HFFc6 (cell line): ENCODE data around the gene GRB10. TPM values are rescaled to one million over a fixed set of nuclear protein-coding genes. Genes with fewer than 3 reads are reported as not detected.
"Not testable (repeated sequence)": the region's sequence is repeated elsewhere in the genome, so short reads cannot be mapped to it uniquely, and the experiment has no call there.

ENCODE experiments used
- DNase-seq: peaks from one replicate; pipeline ENCODE4 v3.0.0-alpha.2; 2018
- H3K27ac Mint-ChIP-seq: 2 replicates; pipeline ENCODE4 v1.8.0; 2020; ENCODE audit warnings: mild to moderate bottlenecking, mixed read lengths
- H3K27me3 Mint-ChIP-seq: 2 replicates; pipeline ENCODE4 v1.8.0; 2021; ENCODE audit warnings: mild to moderate bottlenecking, moderate library complexity, mixed read lengths; ENCODE audit not compliant: insufficient read depth
- H3K36me3 Mint-ChIP-seq: 2 replicates; pipeline ENCODE4 v1.8.0; 2021; ENCODE audit warnings: low read depth, mixed read lengths
- H3K4me1 Mint-ChIP-seq: 2 replicates; pipeline ENCODE4 v1.8.0; 2020; ENCODE audit warnings: low read depth, mixed read lengths
- H3K4me3 Mint-ChIP-seq: 2 replicates; pipeline ENCODE4 v1.8.0; 2020; ENCODE audit warnings: mild to moderate bottlenecking, moderate library complexity, mixed read lengths
- H3K9me3 Mint-ChIP-seq: 2 replicates; pipeline ENCODE4 v1.8.0; 2020; ENCODE audit warnings: mild to moderate bottlenecking, mixed read lengths
- total RNA-seq, 6 experiments: library from RNA; stranded (reverse); fragmentation: NEBNext Ultra II Directional; extraction: Animal tissue kit (Norgen Biotek cat#: 25700); gene quantifications; 2 replicates in 1 of 6; 3 replicates in 5 of 6; pipeline ENCODE4 v1.2.3, GENCODE V29; 2021
- TF ChIP-seq, protein P1 (sequence below): fragments of 200-600 bp; sonication (generic); IDR thresholded peaks from 2 replicates; pipeline ENCODE4 v1.5.0; 2021; ENCODE audit warnings: antibody characterized with exemption, mild to moderate bottlenecking

The GRB10 gene
- total RNA-seq, 6 experiments from 2014 or later: 13.6 to 17.8 (median 14.8) TPM

DNA sequence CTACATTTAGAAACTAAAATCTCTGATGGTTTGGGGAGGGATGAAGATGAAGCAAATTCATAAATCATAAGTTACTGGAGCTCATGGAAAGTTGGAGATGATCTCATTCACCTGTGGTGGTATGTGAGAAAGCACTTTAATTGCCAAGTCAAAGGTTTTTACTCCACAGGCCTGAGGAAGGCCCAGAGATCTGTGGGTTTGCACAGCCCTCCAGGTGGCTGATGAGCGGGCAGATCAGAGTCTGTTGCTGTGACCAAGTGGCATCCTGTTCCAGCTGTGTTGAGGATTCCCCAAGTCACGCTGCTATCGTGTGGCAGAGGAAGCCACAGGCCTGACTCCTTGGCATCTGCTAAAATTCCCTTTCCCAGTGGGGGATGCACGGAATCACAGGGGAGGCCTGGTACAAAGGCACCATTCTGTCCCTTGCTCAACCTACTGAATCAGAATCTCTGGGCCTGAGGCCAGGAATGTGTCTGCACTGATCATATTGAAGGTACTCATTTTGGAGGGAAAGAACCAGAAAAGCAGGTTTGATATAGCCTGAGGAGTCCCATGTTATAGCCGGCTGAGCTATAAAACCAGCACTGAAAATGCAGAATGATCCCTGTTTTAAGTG, 197.8 kb downstream of the GRB10 start:
- TF ChIP-seq, protein P1, sequence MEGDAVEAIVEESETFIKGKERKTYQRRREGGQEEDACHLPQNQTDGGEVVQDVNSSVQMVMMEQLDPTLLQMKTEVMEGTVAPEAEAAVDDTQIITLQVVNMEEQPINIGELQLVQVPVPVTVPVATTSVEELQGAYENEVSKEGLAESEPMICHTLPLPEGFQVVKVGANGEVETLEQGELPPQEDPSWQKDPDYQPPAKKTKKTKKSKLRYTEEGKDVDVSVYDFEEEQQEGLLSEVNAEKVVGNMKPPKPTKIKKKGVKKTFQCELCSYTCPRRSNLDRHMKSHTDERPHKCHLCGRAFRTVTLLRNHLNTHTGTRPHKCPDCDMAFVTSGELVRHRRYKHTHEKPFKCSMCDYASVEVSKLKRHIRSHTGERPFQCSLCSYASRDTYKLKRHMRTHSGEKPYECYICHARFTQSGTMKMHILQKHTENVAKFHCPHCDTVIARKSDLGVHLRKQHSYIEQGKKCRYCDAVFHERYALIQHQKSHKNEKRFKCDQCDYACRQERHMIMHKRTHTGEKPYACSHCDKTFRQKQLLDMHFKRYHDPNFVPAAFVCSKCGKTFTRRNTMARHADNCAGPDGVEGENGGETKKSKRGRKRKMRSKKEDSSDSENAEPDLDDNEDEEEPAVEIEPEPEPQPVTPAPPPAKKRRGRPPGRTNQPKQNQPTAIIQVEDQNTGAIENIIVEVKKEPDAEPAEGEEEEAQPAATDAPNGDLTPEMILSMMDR: no peak
- no peak for DNase-seq
- Mint-ChIP-seq H3K4me3 (no peak overlapping the region), H3K36me3 (peaks cover 9% of the 10 kb centered on the region; the same call in 1 of the 2 replicates), H3K9me3 (peaks cover 20% of the 10 kb centered on the region), H3K4me1 (no peaks in the 10 kb centered on the region), H3K27ac (no peak overlapping the region), H3K27me3 (peaks cover 12% of the 10 kb centered on the region)

- peaks cover 9% of the 10 kb centered on the region; the same call in 1 of the 2 replicates for H3K36me3 Mint-ChIP-seq
- H3K27ac Mint-ChIP-seq: no peak overlapping the region
- no peak for DNase-seq
- TF ChIP-seq, protein P1: no peak
- no peak overlapping the region for H3K4me3 Mint-ChIP-seq
- peaks cover 10% of the 10 kb centered on the region for H3K27me3 Mint-ChIP-seq
- no peaks in the 10 kb centered on the region for H3K4me1 Mint-ChIP-seq
- peaks cover 20% of the 10 kb centered on the region for H3K9me3 Mint-ChIP-seq
Measured at GRCh38 chr7:50584386-50584785, 198.3 kb downstream of the GRB10 start.

DNA sequence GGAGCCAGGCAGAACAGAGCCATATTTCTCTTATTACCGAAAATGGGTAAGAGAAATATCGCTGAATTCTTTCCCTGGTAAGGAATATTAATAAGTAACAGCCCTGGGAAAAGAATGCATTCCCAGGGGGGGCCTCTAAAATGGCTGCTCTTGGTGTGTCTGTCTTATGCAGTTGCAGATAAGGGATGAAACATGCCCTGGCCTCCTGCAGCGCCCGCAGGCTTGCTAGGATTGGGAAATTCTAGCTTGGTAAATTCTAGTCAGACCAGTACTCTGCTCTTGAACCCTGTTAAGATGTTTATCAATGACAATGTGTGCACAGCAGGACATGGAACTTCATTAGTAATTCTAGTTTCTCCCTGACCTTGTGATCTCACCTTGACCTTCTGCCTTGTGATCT, 199.4 kb downstream of the GRB10 start:
- Mint-ChIP-seq H3K9me3 (peaks cover 20% of the 10 kb centered on the region), H3K27me3 (peaks cover 18% of the 10 kb centered on the region)
- not testable (repeated sequence) for H3K36me3 Mint-ChIP-seq, H3K27ac Mint-ChIP-seq, DNase-seq, H3K4me1 Mint-ChIP-seq, H3K4me3 Mint-ChIP-seq

DNA sequence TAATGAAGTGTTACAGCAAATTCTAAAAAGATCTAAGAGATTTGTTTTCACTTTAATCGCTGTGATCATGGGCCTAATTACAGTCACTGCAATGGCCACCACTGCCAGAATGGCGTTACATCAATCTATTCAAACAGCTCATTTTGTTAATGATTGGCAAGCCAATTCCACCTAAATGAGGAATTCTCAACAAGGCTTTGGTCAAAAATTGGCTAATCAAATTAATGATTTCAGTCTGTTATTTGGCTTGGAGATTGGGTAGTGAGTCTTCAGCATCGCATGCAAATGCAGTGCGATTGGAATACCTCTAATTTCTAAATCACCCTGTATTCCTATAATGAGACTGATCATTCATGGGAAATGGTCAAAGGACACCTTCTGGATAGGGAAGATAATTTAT, 200.4 kb downstream of the GRB10 start:
- not testable (repeated sequence) for H3K4me1 Mint-ChIP-seq, DNase-seq, H3K27ac Mint-ChIP-seq, H3K4me3 Mint-ChIP-seq, H3K36me3 Mint-ChIP-seq
- H3K9me3 Mint-ChIP-seq: peaks cover 20% of the 10 kb centered on the region
- peaks cover 24% of the 10 kb centered on the region for H3K27me3 Mint-ChIP-seq

GRCh38 chr7:50580666-50581065, 202.0 kb downstream of the GRB10 start:
- not testable (repeated sequence) for H3K4me1 Mint-ChIP-seq, H3K36me3 Mint-ChIP-seq, DNase-seq, H3K4me3 Mint-ChIP-seq, H3K27ac Mint-ChIP-seq
- peaks cover 20% of the 10 kb centered on the region for H3K9me3 Mint-ChIP-seq
- H3K27me3 Mint-ChIP-seq: peaks cover 25% of the 10 kb centered on the region

DNA sequence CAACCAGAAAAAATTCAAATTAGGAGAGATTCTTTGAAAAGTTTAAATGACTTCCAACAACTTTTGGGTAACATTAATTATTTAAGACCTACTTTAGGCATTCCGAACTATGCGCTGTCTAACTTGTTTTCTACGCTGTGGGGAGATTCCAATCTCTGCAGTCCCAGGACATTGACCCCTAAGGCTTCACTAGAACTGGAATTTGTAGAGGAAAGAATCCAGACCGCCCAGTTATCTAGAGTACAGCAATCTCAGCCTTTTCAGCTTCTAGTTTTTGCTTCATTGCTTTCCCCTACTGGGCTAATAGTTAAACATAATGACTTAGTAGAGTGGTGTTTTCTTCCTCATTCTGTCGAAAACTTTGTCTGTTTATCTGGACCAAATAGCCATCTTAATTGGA, 202.6 kb downstream of the GRB10 start:
- TF ChIP-seq, protein P1: no peak
- no peak for DNase-seq
- H3K27me3 Mint-ChIP-seq: peaks cover 23% of the 10 kb centered on the region
- H3K27ac Mint-ChIP-seq: no peak overlapping the region
- peaks cover 9% of the 10 kb centered on the region; the same call in 1 of the 2 replicates for H3K36me3 Mint-ChIP-seq
- peaks cover 20% of the 10 kb centered on the region for H3K9me3 Mint-ChIP-seq
- no peaks in the 10 kb centered on the region for H3K4me1 Mint-ChIP-seq
- no peak overlapping the region for H3K4me3 Mint-ChIP-seq

- H3K4me1 Mint-ChIP-seq, DNase-seq, H3K4me3 Mint-ChIP-seq, H3K9me3 Mint-ChIP-seq, H3K27ac Mint-ChIP-seq, H3K36me3 Mint-ChIP-seq: not testable (repeated sequence)
- peaks cover 16% of the 10 kb centered on the region for H3K27me3 Mint-ChIP-seq
Measured at GRCh38 chr7:50578105-50578504, 204.6 kb downstream of the GRB10 start.

GRCh38 chr7:50577569-50577968, 205.1 kb downstream of the GRB10 start:
- no peak for DNase-seq
- Mint-ChIP-seq H3K4me3 (no peak overlapping the region), H3K27me3 (peaks cover 16% of the 10 kb centered on the region), H3K9me3 (peaks cover 3% of the 10 kb centered on the region), H3K27ac (no peak overlapping the region), H3K4me1 (no peaks in the 10 kb centered on the region), H3K36me3 (no peaks in the 10 kb centered on the region)
- TF ChIP-seq, protein P1: no peak

GRCh38 chr7:50576388-50576787, 206.3 kb downstream of the GRB10 start:
- not testable (repeated sequence) for H3K4me3 Mint-ChIP-seq, H3K9me3 Mint-ChIP-seq, H3K4me1 Mint-ChIP-seq, H3K36me3 Mint-ChIP-seq, DNase-seq, H3K27ac Mint-ChIP-seq
- peaks cover 16% of the 10 kb centered on the region for H3K27me3 Mint-ChIP-seq
